PC-3 (cell line): ENCODE measurements around the gene FAM131C. TPM values are rescaled to one million over a fixed set of nuclear protein-coding genes. Genes with fewer than 3 reads are reported as not detected.

Experiments
- ATAC-seq: fragments of 200-7000 bp; cut with Tn5 transposase; 2 replicates; pipeline ENCODE4 v1.9.1; 2020; ENCODE audit warnings: mild to moderate bottlenecking, moderate library complexity
- BruUV-seq: library from RNA; stranded (reverse); fragments of 400-500 nt; replicated peaks from 2 replicates; lab custom pipeline; 2021; lab: Mats Ljungman, UMichigan
- CTCF ChIA-PET: fragments of 300-600 bp; sonication (Branson Sonifier 250); formaldehyde crosslinking; loops from one replicate; lab custom pipeline; 2022; ENCODE audit warnings: antibody characterized with exemption; lab: Charles Lee
- POLR2A ChIA-PET: fragments of 300-600 bp; sonication (Branson Sonifier 250); formaldehyde crosslinking; loops from one replicate; lab custom pipeline; 2022; ENCODE audit warnings: antibody characterized with exemption; ENCODE audit not compliant: unreplicated experiment; lab: Charles Lee
- DNase-seq: peaks from one replicate; pipeline ENCODE4 v3.0.0-alpha.2; 2015
- H2AFZ ChIP-seq: fragments of 300-600 bp; sonication (generic); 2 replicates; pipeline ENCODE4 v1.6.0; 2016; ENCODE audit warnings: antibody characterized with exemption, low read length
- H3F3A ChIP-seq: fragments of 300-600 bp; sonication (generic); one replicate; pipeline ENCODE4 v1.6.0; 2017; ENCODE audit warnings: antibody characterized with exemption, low read length, control low read depth, mild to moderate bottlenecking; ENCODE audit not compliant: unreplicated experiment
- H3K27ac ChIP-seq: fragments of 300-600 bp; sonication (generic); 2 replicates; pipeline ENCODE4 v1.5.1; 2016; ENCODE audit warnings: mild to moderate bottlenecking, low read length
- H3K27me3 ChIP-seq: fragments of 300-600 bp; sonication (generic); 2 replicates; pipeline ENCODE4 v1.6.1; 2016; ENCODE audit warnings: low read length, mixed read lengths
- H3K36me3 ChIP-seq: fragments of 300-600 bp; sonication (generic); 2 replicates; pipeline ENCODE4 v1.6.1; 2016; ENCODE audit warnings: low read depth, mixed run types, low read length, mixed read lengths
- H3K4me1 ChIP-seq: fragments of 300-600 bp; sonication (generic); 2 replicates; pipeline ENCODE4 v1.5.1; 2016; ENCODE audit warnings: low read length; ENCODE audit not compliant: insufficient read depth
- H3K4me2 ChIP-seq: fragments of 300-600 bp; sonication (generic); 2 replicates; pipeline ENCODE4 v1.6.0; 2016; ENCODE audit warnings: low read length
- H3K4me3 ChIP-seq: fragments of 300-600 bp; sonication (generic); 2 replicates; pipeline ENCODE4 v1.5.1; 2016; ENCODE audit warnings: mild to moderate bottlenecking, low read length, mixed read lengths
- H3K79me2 ChIP-seq: fragments of 300-600 bp; sonication (generic); 2 replicates; pipeline ENCODE4 v1.6.1; 2017; ENCODE audit warnings: low read length, mixed read lengths
- H3K9ac ChIP-seq: fragments of 300-600 bp; sonication (generic); 2 replicates; pipeline ENCODE4 v1.6.0; 2016; ENCODE audit warnings: mild to moderate bottlenecking, low read length
- H3K9me2 ChIP-seq: fragments of 300-600 bp; sonication (generic); replicated peaks from 2 replicates; pipeline ENCODE4 v1.6.1; 2016; ENCODE audit warnings: mixed run types, low read length, mixed read lengths
- H3K9me3 ChIP-seq: fragments of 300-600 bp; sonication (generic); 2 replicates; pipeline ENCODE4 v1.6.1; 2016; ENCODE audit warnings: low read length, mixed read lengths
- H4K20me1 ChIP-seq: fragments of 300-600 bp; sonication (generic); 2 replicates; pipeline ENCODE4 v1.6.1; 2016; ENCODE audit warnings: low read length, mixed read lengths
- EZH2 ChIP-seq: fragments of 300-600 bp; sonication (generic); IDR thresholded peaks from one replicate; pipeline ENCODE4 v1.6.1; 2017; ENCODE audit warnings: antibody characterized with exemption, mild to moderate bottlenecking, low read length; ENCODE audit not compliant: unreplicated experiment
- EZH2phosphoT487 ChIP-seq: fragments of 300-600 bp; sonication (generic); IDR thresholded peaks from 2 replicates; pipeline ENCODE4 v1.6.1; 2018; ENCODE audit warnings: mild to moderate bottlenecking, antibody characterized with exemption, low read length, borderline replicate concordance
- intact Hi-C: fragments of 100-400 bp; cut with micrococcal nuclease; formaldehyde crosslinking; loops from 2 replicates; pipeline ENCODE4 v1.9.0; 2023
- total RNA-seq: library from RNA; depleted of rRNA; stranded (reverse); fragments of >200 nt; gene quantifications from 2 replicates; pipeline ENCODE4 v1.2.3, GENCODE V29; 2014
- TF ChIP-seq, protein P1 (sequence below): fragments of 300-600 bp; sonication (generic); conservative IDR thresholded peaks from 2 replicates; pipeline ENCODE4 v1.5.1; 2017; ENCODE audit warnings: antibody characterized with exemption, low read depth, mild to moderate bottlenecking, low read length

Gene FAM131C
- total RNA-seq, 1 experiment from 2014 or later, result 7.7 TPM

DNA sequence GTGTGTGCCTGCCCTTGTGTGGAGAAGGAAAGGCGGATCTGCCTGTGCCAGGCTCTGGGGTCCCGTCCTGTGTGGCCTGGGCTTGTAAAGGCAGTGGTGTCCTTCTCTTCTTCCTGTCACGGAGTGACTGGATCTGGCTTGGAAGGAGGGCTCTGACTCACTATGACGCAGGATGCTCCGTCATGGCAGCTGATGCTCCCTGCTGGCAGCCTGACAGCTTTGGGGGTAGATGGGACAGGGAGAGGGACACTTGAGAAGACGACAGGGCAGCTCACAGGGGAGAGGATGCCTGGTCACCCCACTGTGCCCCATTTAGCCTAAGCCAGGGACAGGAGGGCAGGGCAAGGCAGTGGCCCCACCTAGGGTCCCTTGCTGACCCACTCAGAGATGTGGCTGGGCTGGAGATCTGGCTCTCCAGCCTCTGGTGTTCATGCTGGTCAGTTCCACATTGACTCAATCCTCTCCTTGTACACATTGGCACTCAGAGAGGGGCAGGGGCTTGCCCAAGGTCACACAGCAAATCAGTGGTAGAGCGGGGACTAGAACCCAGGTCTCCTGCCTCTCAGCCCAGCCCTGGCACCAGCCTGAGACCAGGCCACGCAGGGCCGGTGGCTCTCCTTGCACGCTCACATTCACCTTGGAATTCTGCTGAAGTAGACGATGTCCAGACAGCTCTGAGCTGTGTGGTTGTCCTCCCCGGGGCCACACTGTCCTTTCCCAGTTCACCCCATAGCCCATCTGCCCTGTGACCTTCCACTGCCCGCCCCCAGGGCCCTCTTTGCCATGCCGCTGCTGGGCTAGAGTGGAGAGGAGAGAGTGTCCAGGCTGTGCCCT is 2.8 kb upstream of the FAM131C start:
- peak overlapping the region; percentile 54 for H3K4me2 ChIP-seq
- H2AFZ ChIP-seq, result no peak overlapping the region
- ATAC-seq (peak; percentile 53), DNase-seq (peak; percentile 96)
- intact Hi-C loops, result loop anchor here (5.0 kb wide), 1 partner anchor 286 kb away; no protein-coding TSS in a partner anchor
- no peaks in the 10 kb centered on the region for H3K9me3 ChIP-seq
- peak overlapping the region; percentile 88 for H3K27ac ChIP-seq
- H3K4me3 ChIP-seq, result no peak overlapping the region
- CTCF ChIA-PET, result no interaction called here
- TF ChIP-seq EZH2phosphoT487 (no peak), EZH2 (no peak)
- TF ChIP-seq, protein P1, sequence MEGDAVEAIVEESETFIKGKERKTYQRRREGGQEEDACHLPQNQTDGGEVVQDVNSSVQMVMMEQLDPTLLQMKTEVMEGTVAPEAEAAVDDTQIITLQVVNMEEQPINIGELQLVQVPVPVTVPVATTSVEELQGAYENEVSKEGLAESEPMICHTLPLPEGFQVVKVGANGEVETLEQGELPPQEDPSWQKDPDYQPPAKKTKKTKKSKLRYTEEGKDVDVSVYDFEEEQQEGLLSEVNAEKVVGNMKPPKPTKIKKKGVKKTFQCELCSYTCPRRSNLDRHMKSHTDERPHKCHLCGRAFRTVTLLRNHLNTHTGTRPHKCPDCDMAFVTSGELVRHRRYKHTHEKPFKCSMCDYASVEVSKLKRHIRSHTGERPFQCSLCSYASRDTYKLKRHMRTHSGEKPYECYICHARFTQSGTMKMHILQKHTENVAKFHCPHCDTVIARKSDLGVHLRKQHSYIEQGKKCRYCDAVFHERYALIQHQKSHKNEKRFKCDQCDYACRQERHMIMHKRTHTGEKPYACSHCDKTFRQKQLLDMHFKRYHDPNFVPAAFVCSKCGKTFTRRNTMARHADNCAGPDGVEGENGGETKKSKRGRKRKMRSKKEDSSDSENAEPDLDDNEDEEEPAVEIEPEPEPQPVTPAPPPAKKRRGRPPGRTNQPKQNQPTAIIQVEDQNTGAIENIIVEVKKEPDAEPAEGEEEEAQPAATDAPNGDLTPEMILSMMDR, result no peak
- POLR2A ChIA-PET, result interaction anchor here (0.7 kb wide), 1 partner anchor 105 kb away, joined by 3 read pairs; no protein-coding TSS in a partner anchor
- H3K79me2 ChIP-seq, result no peaks in the 10 kb centered on the region
- H3K36me3 ChIP-seq, result no peaks in the 10 kb centered on the region
- H4K20me1 ChIP-seq, result no peaks in the 10 kb centered on the region
- BruUV-seq, result TSS peak; percentile 63
- H3K27me3 ChIP-seq, result no peaks in the 10 kb centered on the region
- peaks cover 4% of the 10 kb centered on the region for H3F3A ChIP-seq
- peak overlapping the region; percentile 65 for H3K9ac ChIP-seq
- H3K4me1 ChIP-seq, result peaks cover 38% of the 10 kb centered on the region
- H3K9me2 ChIP-seq, result no peaks in the 10 kb centered on the region

DNA sequence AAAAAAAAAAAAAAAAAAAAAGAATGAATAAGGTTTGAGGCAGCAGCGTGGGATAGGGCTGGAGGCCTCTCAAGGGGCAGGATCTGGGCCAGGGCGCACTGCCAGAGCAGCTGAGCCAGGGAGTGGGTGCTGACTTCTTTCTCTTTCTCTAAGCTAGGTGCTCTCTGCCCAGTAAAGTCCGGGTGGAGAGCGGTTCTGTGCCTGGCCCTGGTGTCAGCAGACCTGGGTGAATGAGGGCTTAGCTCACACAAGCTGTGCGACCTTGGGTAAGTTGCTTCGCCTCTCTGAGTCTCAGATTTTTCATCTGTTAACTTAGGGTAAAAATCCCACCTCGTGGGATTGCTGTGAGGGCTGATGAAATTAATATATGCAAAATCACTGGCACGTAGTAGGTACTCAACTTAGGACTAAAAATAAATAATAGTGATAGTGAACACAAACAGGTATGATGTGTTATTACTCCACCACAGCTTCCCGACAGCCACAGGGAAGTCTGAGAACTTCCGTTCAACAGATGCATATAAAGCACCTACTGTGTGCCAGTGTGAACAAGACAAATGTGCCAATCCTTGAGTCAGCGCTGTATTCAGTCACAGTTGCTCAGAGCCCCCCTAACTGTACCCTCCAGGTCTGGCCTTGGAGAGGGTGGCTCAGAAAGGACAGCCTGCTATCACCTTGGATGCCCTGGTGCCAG is 2.0 kb upstream of the FAM131C start:
- Histone ChIP-seq H3F3A (peaks cover 4% of the 10 kb centered on the region), H3K9me3 (no peaks in the 10 kb centered on the region), H3K36me3 (no peaks in the 10 kb centered on the region), H3K9me2 (no peaks in the 10 kb centered on the region), H2AFZ (no peak overlapping the region), H4K20me1 (no peaks in the 10 kb centered on the region), H3K27ac (peak overlapping the region; percentile 88), H3K27me3 (no peaks in the 10 kb centered on the region), H3K4me2 (peak overlapping the region; percentile 44), H3K4me3 (no peak overlapping the region), H3K4me1 (peaks cover 38% of the 10 kb centered on the region), H3K79me2 (no peaks in the 10 kb centered on the region), H3K9ac (peak overlapping the region; percentile 55)
- DNase-seq (peak; percentile 39), ATAC-seq (no peak)
- ChIA-PET CTCF (no interaction called here), POLR2A (interaction anchor here (0.6 to 0.7 kb wide), 2 partner anchors 106 to 251 kb away, joined by 3 read pairs; no protein-coding TSS in a partner anchor)
- TF ChIP-seq EZH2 (no peak), EZH2phosphoT487 (no peak)
- TF ChIP-seq, protein P1, result no peak
- TSS peak; percentile 86 for BruUV-seq
- intact Hi-C loops, result loop anchor here (5.0 kb wide), 1 partner anchor 287 kb away; no protein-coding TSS in a partner anchor
